ENCODE measurements around the gene CHCHD6.

CHCHD6 gene

GRCh38 chr3:126990024-126990700, 286.1 kb downstream of the CHCHD6 start:
- Mint-ChIP-seq H3K27ac (no peak overlapping the region), H3K27me3 (peaks cover 15% of the 10 kb centered on the region), H3K36me3 (ENCODE audit: low read depth) (peaks cover 62% of the 10 kb centered on the region), H3K9me3 (no peaks in the 10 kb centered on the region), H3K4me1 (ENCODE audit: low read depth) (peaks cover 16% of the 10 kb centered on the region), H3K4me3 (no peak overlapping the region)
- intact Hi-C loops (cut with micrococcal nuclease), result no loop called here

- peaks cover 16% of the 10 kb centered on the region for H3K4me1 Mint-ChIP-seq (ENCODE audit: low read depth)
- no peaks in the 10 kb centered on the region for H3K9me3 Mint-ChIP-seq
- H3K4me3 Mint-ChIP-seq, result no peak overlapping the region
- H3K27ac Mint-ChIP-seq, result no peak overlapping the region
- intact Hi-C loops (cut with micrococcal nuclease), result no loop called here
- H3K27me3 Mint-ChIP-seq, result peaks cover 10% of the 10 kb centered on the region
- H3K36me3 Mint-ChIP-seq (ENCODE audit: low read depth), result peaks cover 65% of the 10 kb centered on the region
Observed at GRCh38 chr3:126990890-126991289, 286.9 kb downstream of the CHCHD6 start.

GRCh38 chr3:126991366-126992200, 287.5 kb downstream of the CHCHD6 start:
- peaks cover 65% of the 10 kb centered on the region for H3K36me3 Mint-ChIP-seq (ENCODE audit: low read depth)
- intact Hi-C loops (cut with micrococcal nuclease), result no loop called here
- no peaks in the 10 kb centered on the region for H3K9me3 Mint-ChIP-seq
- peaks cover 6% of the 10 kb centered on the region for H3K27me3 Mint-ChIP-seq
- H3K4me1 Mint-ChIP-seq (ENCODE audit: low read depth), result peaks cover 12% of the 10 kb centered on the region
- H3K27ac Mint-ChIP-seq, result no peak overlapping the region
- no peak overlapping the region for H3K4me3 Mint-ChIP-seq

DNA sequence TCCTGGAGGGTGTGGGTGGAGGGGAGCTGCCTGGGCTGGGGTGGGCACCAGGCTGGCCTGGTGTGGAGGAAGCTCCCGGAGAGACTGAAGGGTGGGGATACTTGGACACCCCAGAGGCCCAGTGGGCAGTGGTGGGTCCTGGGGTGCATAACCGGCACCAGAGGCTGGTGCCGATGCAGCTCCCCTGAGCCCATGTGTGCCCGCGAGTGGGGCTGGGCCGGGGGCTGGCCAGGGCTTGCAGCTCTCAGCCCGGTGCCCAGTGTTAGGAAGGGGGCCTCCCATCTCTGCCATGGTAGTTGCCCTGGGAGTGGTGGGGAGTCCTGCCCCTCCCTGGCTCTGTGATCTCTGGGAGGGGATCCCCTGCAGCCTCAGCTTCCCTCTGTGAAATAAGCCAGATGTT, 288.2 kb downstream of the CHCHD6 start:
- intact Hi-C loops (cut with micrococcal nuclease), result no loop called here
- no peak overlapping the region for H3K4me3 Mint-ChIP-seq
- H3K27me3 Mint-ChIP-seq, result peaks cover 3% of the 10 kb centered on the region
- peaks cover 66% of the 10 kb centered on the region for H3K36me3 Mint-ChIP-seq (ENCODE audit: low read depth)
- peaks cover 8% of the 10 kb centered on the region for H3K4me1 Mint-ChIP-seq (ENCODE audit: low read depth)
- H3K27ac Mint-ChIP-seq, result no peak overlapping the region
- no peaks in the 10 kb centered on the region for H3K9me3 Mint-ChIP-seq

- Mint-ChIP-seq H3K4me3 (no peak overlapping the region), H3K36me3 (ENCODE audit: low read depth) (peaks cover 72% of the 10 kb centered on the region), H3K27ac (no peak overlapping the region), H3K4me1 (ENCODE audit: low read depth) (peaks cover 7% of the 10 kb centered on the region), H3K9me3 (no peaks in the 10 kb centered on the region), H3K27me3 (no peaks in the 10 kb centered on the region)
- intact Hi-C loops (cut with micrococcal nuclease), result no loop called here
Observed at GRCh38 chr3:126992776-126993175, 288.7 kb downstream of the CHCHD6 start.

GRCh38 chr3:126993436-126993835, 289.4 kb downstream of the CHCHD6 start:
- Mint-ChIP-seq H3K36me3 (ENCODE audit: low read depth) (peaks cover 75% of the 10 kb centered on the region), H3K4me1 (ENCODE audit: low read depth) (peaks cover 13% of the 10 kb centered on the region), H3K27ac (no peak overlapping the region), H3K9me3 (no peaks in the 10 kb centered on the region), H3K27me3 (no peaks in the 10 kb centered on the region), H3K4me3 (no peak overlapping the region)
- intact Hi-C loops (cut with micrococcal nuclease), result no loop called here

DNA sequence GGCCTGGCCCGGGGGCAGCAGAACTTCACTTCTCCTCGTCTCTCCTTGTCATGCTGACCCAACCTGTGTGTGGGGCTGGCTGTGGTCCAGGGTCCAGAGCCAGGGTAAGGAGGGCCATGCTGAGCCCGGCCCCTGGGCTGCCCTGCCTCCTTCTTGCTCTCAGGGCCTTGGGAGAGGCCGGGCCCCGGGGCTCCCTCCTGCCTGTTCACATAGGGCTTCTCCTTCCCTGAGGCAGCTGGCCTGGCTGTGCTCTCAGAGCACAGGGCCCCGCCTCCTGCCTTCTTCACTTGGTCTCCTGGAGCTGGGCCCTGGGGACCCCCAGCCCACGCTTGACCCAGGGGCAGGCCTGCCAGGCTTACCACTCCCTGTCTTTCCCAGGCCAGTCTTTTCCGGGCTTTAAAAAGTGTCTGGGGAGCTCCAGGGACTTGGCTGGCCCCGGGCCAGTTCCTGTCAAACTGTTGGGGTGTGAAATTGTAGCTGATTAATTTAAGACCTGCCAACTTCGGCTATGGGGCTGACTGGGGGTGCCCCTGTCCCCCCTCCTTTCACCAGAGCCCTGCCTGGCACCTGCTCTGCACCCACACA, 290.7 kb downstream of the CHCHD6 start:
- Mint-ChIP-seq H3K4me3 (no peak overlapping the region), H3K36me3 (ENCODE audit: low read depth) (peaks cover 62% of the 10 kb centered on the region), H3K9me3 (no peaks in the 10 kb centered on the region), H3K27ac (no peak overlapping the region), H3K4me1 (ENCODE audit: low read depth) (peaks cover 16% of the 10 kb centered on the region), H3K27me3 (no peaks in the 10 kb centered on the region)
- intact Hi-C loops (cut with micrococcal nuclease), result no loop called here

DNA sequence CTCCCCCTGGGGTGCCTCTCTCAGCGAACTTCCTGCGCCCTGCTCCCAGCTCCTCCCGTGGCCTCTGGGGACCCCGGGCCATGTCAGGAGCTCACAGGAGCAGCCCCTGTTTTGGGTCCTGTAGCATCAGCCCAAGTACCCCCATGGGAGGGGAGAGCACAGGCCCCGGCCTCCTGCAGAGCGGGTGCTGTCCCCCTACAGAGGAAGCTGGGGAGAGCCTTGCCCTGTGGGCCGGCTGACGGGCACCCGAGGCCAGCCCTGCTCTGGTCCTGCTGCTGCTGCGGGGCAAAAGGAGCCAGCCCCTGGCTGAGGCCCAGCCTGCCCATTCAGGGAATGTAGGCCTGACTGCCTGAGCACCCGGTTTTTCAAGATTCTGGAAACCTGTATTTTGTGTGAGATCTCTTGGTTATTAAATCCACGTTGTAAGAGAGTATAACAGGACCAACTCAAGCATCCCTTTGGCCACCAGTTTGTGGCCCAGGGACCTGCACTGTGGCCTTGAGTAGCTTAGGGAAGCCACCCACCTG, 291.3 kb downstream of the CHCHD6 start:
- H3K9me3 Mint-ChIP-seq, result no peaks in the 10 kb centered on the region
- H3K27me3 Mint-ChIP-seq, result no peaks in the 10 kb centered on the region
- H3K4me3 Mint-ChIP-seq, result no peak overlapping the region
- H3K27ac Mint-ChIP-seq, result no peak overlapping the region
- peaks cover 16% of the 10 kb centered on the region for H3K4me1 Mint-ChIP-seq (ENCODE audit: low read depth)
- peaks cover 58% of the 10 kb centered on the region for H3K36me3 Mint-ChIP-seq (ENCODE audit: low read depth)
- intact Hi-C loops (cut with micrococcal nuclease), result no loop called here

- peaks cover 58% of the 10 kb centered on the region for H3K36me3 Mint-ChIP-seq (ENCODE audit: low read depth)
- no peaks in the 10 kb centered on the region for H3K27me3 Mint-ChIP-seq
- H3K9me3 Mint-ChIP-seq, result no peaks in the 10 kb centered on the region
- H3K4me3 Mint-ChIP-seq, result no peak overlapping the region
- H3K4me1 Mint-ChIP-seq (ENCODE audit: low read depth), result peaks cover 16% of the 10 kb centered on the region
- intact Hi-C loops (cut with micrococcal nuclease), result no loop called here
- H3K27ac Mint-ChIP-seq, result no peak overlapping the region
Observed at GRCh38 chr3:126995926-126996512, 292.0 kb downstream of the CHCHD6 start.

- peaks cover 15% of the 10 kb centered on the region for H3K4me1 Mint-ChIP-seq (ENCODE audit: low read depth)
- H3K27ac Mint-ChIP-seq, result no peak overlapping the region
- peaks cover 54% of the 10 kb centered on the region for H3K36me3 Mint-ChIP-seq (ENCODE audit: low read depth)
- no peaks in the 10 kb centered on the region for H3K9me3 Mint-ChIP-seq
- H3K27me3 Mint-ChIP-seq, result no peaks in the 10 kb centered on the region
- intact Hi-C loops (cut with micrococcal nuclease), result no loop called here
- H3K4me3 Mint-ChIP-seq, result no peak overlapping the region
Observed at GRCh38 chr3:126996905-126997304, 292.9 kb downstream of the CHCHD6 start.

DNA sequence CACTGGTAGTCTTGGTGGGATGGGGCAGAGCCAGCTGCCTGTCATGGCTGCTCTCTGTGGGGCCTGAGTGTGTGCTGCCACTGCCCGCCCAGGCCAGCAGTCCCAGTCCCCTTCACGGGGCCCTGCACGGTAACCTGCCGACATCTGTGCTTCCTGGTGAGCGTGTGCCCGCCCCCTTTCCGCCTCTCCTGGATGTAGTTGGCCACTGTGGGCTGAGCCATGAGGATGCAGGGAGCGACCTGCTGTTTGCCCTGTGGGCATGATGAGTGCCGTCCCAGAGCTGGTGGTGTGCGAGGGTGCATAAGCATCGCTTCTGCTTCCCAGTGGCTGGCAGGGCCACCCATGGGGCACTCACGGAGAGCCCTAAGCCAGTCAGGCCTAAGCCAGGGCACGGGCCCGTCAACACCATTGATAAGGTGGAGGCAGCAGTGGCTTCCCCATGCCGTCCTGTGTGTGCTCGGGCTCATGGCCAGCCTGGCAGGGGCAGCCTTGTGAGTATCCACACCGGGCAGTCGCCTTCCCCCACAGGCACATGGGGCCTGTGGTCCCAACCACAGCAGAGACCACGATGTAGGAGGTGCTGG, 293.5 kb downstream of the CHCHD6 start:
- H3K4me3 Mint-ChIP-seq, result no peak overlapping the region
- H3K4me1 Mint-ChIP-seq (ENCODE audit: low read depth), result peaks cover 12% of the 10 kb centered on the region
- no peaks in the 10 kb centered on the region for H3K9me3 Mint-ChIP-seq
- H3K27me3 Mint-ChIP-seq, result no peaks in the 10 kb centered on the region
- intact Hi-C loops (cut with micrococcal nuclease), result no loop called here
- H3K36me3 Mint-ChIP-seq (ENCODE audit: low read depth), result peaks cover 58% of the 10 kb centered on the region
- H3K27ac Mint-ChIP-seq, result no peak overlapping the region

- H3K36me3 Mint-ChIP-seq (ENCODE audit: low read depth), result peaks cover 54% of the 10 kb centered on the region
- intact Hi-C loops (cut with micrococcal nuclease), result no loop called here
- no peaks in the 10 kb centered on the region for H3K27me3 Mint-ChIP-seq
- peaks cover 12% of the 10 kb centered on the region for H3K4me1 Mint-ChIP-seq (ENCODE audit: low read depth)
- no peak overlapping the region for H3K4me3 Mint-ChIP-seq
- no peak overlapping the region for H3K27ac Mint-ChIP-seq
- H3K9me3 Mint-ChIP-seq, result no peaks in the 10 kb centered on the region
Observed at GRCh38 chr3:126998320-126998719, 294.3 kb downstream of the CHCHD6 start.

DNA sequence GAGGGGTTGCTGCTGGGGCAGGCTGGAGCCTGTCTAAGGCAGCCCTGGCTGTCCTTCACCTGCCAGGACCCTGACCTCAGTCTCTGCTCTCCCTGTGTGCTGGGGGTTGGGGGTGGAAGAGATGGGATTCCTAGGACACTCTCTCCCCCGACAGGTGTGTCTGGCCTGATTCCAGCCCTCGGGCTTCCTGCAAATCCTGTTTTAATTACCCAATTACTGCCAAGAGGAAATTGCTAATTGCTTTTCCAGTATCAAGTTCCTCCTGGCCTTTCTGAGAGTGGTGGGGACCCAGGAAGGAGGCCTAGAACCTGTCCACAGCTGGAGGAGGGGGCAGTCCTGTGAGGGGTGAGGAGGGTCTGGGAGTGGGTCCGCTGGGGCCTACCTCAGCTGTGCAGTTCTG, 294.7 kb downstream of the CHCHD6 start:
- peaks cover 12% of the 10 kb centered on the region for H3K4me1 Mint-ChIP-seq (ENCODE audit: low read depth)
- no peaks in the 10 kb centered on the region for H3K27me3 Mint-ChIP-seq
- no peak overlapping the region for H3K27ac Mint-ChIP-seq
- H3K9me3 Mint-ChIP-seq, result no peaks in the 10 kb centered on the region
- peaks cover 50% of the 10 kb centered on the region for H3K36me3 Mint-ChIP-seq (ENCODE audit: low read depth)
- intact Hi-C loops (cut with micrococcal nuclease), result no loop called here
- no peak overlapping the region for H3K4me3 Mint-ChIP-seq

Measured in dendritic cell treated with granulocyte-macrophage colony-stimulating factor and Interleukin-4, amounts not matched to agents 40 ng/mL and 50 ng/mL, for 4 days (primary cell).